Heart left ventricle (tissue), 13 donors: ENCODE data around the gene NAXE.

Experiments
- CTCF ChIP-seq, 12 donors: fragments of 200-600 bp; sonication (generic) in 4 of 12; IDR thresholded peaks; one replicate each; pipeline versions ENCODE4 v1.5.0 to v1.8.0; 2018 to 2022; ENCODE audit warnings: antibody characterized with exemption in 12 of 12, mild to moderate bottlenecking in 5 of 12
- POLR2A ChIP-seq, 2 donors: fragments of 450-650 bp; IDR thresholded peaks; one replicate each; pipeline ENCODE4 v1.6.1; 2017; ENCODE audit warnings: antibody characterized with exemption in 2 of 2, mild to moderate bottlenecking in 2 of 2, moderate library complexity in 2 of 2
- donor health status: ischemic (EF 13 %, LVEDD 7.1; RV severe dilation, severe dysfunction).
- donor health status: DM: no; HTN: yes; CAD: no.
- donor health status: DM: no; HTN: no; CAD: no.
- donor health status: ischemic (EF 25% LVEDD 6.9; RV normal size, moderate dysfunction).
- donor health status: ischemic (EF 25% LVEDD 5.7; RV mildly dilated, moderate dysfunction).
- donor health status: ischemic (EF 35%, LVEDD 5.7; RV mildly dilated, moderate dysfunction).
- donor health status: nonischemic (EF 11% LVEDD 7.7; RV severe dilation, severe dysfunction).
- donor health status: DM: yes; HTN: yes; CAD: no.
- donor health status: PGD.
- donor health status: ischemic (EF 29% LVEDD 5.4; RV normal size, mild dysfunction).
- donor health status: nonischemic (EF 23%, LVEDD 6.1; RV moderate dilation, normal function).

DNA sequence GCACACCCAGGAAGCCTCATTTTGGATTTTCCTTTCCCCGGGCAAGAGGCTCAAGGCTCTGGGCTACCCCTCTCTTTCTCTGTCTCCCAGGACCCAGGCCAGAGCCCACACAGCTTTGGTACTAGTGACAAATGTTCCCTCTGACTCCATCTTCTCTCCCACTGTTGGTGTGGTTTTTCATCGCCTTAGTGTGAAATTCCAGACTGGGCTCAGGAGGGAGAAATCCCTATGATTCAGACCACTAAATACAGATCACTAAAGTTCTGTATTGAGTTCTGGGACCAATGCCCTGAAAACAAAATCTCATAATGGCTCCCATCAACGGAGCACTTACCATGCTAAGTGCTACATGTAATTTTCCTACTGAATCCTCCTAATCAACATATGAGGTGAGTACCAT lies 45.3 kb upstream of the NAXE start:
- no peak for TF ChIP-seq POLR2A (IDR thresholded peaks at IDR 0.05)
- TF ChIP-seq CTCF (IDR thresholded peaks at IDR 0.05): no peak
